K562 (cell line): ENCODE measurements around the gene PGAP2. TPM values are rescaled to one million over a fixed set of nuclear protein-coding genes. Genes with fewer than 3 reads are reported as not detected.

ENCODE experiments used
- ETV1 ChIP-seq: fragments of 450-650 bp; conservative IDR thresholded peaks from 2 replicates; pipeline ENCODE4 v1.6.1; 2016; ENCODE audit warnings: missing genetic modification characterization, control low read depth, low read depth, missing compliant biosample characterization
- FOXA3 ChIP-seq, 2 experiments: fragments of 450-650 bp in 1 of 2; sonication (generic) in 1 of 2; formaldehyde crosslinking; IDR thresholded peaks in 1 of 2; conservative IDR thresholded peaks in 1 of 2; 2 replicates each; pipeline versions ENCODE4 v1.4.0 to v1.8.0; 2020 to 2022; ENCODE audit warnings: mild to moderate bottlenecking in 2 of 2, missing genetic modification reagents in 1 of 2
- GATAD2B ChIP-seq: fragments of 450-650 bp; IDR thresholded peaks from 2 replicates; pipeline ENCODE4 v1.6.1; 2017; ENCODE audit warnings: mild to moderate bottlenecking, borderline replicate concordance
- GTF2F1 ChIP-seq: IDR thresholded peaks from 2 replicates; pipeline ENCODE4 v1.6.1; 2011; ENCODE audit warnings: low read depth, low read length, improper control_type of control experiment
- KLF16 ChIP-seq: IDR thresholded peaks from 2 replicates; pipeline ENCODE4 v1.6.1; 2016; ENCODE audit warnings: antibody characterized with exemption
- L3MBTL2 ChIP-seq: fragments of 450-650 bp; IDR thresholded peaks from 2 replicates; pipeline ENCODE4 v1.6.1; 2016; ENCODE audit warnings: mild to moderate bottlenecking, moderate library complexity
- MXI1 ChIP-seq: IDR thresholded peaks from 2 replicates; pipeline ENCODE4 v1.6.1; 2011; ENCODE audit warnings: low read depth, mild to moderate bottlenecking, improper control_type of control experiment, low read length
- TCF7 ChIP-seq: sonication (generic); IDR thresholded peaks from 2 replicates; pipeline ENCODE4 v1.6.1; 2016; ENCODE audit warnings: antibody characterized with exemption, borderline replicate concordance
- ZNF174 ChIP-seq: fragments of 250-450 bp; sonication (Bioruptor Pico); IDR thresholded peaks from 2 replicates; pipeline ENCODE4 v1.4.0; 2020; ENCODE audit warnings: mild to moderate bottlenecking
- ZNF212 ChIP-seq: fragments of 450-650 bp; formaldehyde crosslinking; IDR thresholded peaks from 2 replicates; pipeline ENCODE4 v1.4.0; 2020; ENCODE audit warnings: mild to moderate bottlenecking
- ZNF324 ChIP-seq: fragments of 250-450 bp; sonication (Bioruptor Pico); IDR thresholded peaks from 2 replicates; pipeline ENCODE4 v1.4.0; 2020; ENCODE audit warnings: mild to moderate bottlenecking
- polyA plus RNA-seq, 8 experiments: library from polyadenylated mRNA; depleted of rRNA in 4 of 8; stranded (reverse) in 5 of 8; unstranded in 3 of 8; fragments of >200 nt; fragmentation: Nextera tagmentation in 2 of 8; fragmentation: Illumina TruSeq in 1 of 8; extraction: Ambion mirVana in 2 of 8; extraction: Trizol in 1 of 8; gene quantifications; 2 replicates each; pipeline versions ENCODE4 v1.2.1 to v1.2.3, GENCODE V29; 2011 to 2014; ENCODE audit warnings: inconsistent platforms in 1 of 8, missing spikeins in 1 of 8
- total RNA-seq, 7 experiments: library from RNA; depleted of rRNA in 6 of 7; stranded (reverse); fragments of >200 nt in 6 of 7; fragmentation: Illumina TruSeq in 2 of 7; extraction: Trizol in 2 of 7; gene quantifications; 2 replicates each; pipeline versions ENCODE4 v1.2.1 to v1.2.3, GENCODE V29; 2011 to 2021; ENCODE audit warnings: low replicate concordance in 1 of 7
- TF ChIP-seq, protein P1 (sequence below): fragments of 150-350 bp; conservative IDR thresholded peaks from 2 replicates; pipeline ENCODE4 v1.6.1; 2014; ENCODE audit warnings: low read length
- TF ChIP-seq, protein P2 (sequence below): fragments of 250-450 bp; sonication (Bioruptor Pico); IDR thresholded peaks from 2 replicates; pipeline ENCODE4 v1.4.0; 2020
- TF ChIP-seq, protein P3 (sequence below), 2 experiments: fragments of 450-650 bp in 1 of 2; sonication (generic) in 1 of 2; formaldehyde crosslinking; conservative IDR thresholded peaks; 2 replicates each; pipeline versions ENCODE4 v1.4.0 to v1.8.1; 2020 to 2022; ENCODE audit warnings: mild to moderate bottlenecking in 1 of 2, missing genetic modification reagents in 1 of 2
- TF ChIP-seq, protein P4 (sequence below): fragments of 150-350 bp; IDR thresholded peaks from 2 replicates; pipeline ENCODE4 v1.6.1; 2014; ENCODE audit warnings: low read depth, mild to moderate bottlenecking, low read length, borderline replicate concordance
- TF ChIP-seq, protein P5 (sequence below): fragments of 250-450 bp; sonication (Bioruptor Pico); IDR thresholded peaks from 2 replicates; pipeline ENCODE4 v1.5.0; 2021

PGAP2 gene
- total and polyA plus RNA-seq, 9 of the 15 experiments (the other 6 are each of a cell fraction or from before 2014, with no cell fraction given) = 17.9 to 47.2 (median 33.7) TPM

DNA sequence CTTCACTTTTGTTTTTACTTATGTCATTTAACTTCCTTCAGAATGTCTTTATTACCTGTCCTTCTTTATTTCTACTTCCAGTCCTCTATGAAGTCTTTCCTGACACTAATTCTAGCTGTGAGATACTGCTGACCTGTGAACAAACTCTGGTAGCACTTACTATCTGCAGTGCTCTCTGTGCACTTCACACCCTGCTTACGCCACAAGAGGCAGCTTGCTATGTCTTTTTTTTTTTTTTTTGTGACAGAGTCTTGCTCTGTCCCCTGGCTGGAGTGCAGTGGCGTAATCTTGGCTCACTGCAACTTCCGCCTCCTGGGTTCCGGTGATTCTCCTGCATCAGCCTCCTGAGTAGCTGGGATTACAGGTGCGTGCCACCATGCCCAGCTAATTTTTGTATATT lies 57.8 kb downstream of the PGAP2 start (continued):
- TF ChIP-seq, protein P1, sequence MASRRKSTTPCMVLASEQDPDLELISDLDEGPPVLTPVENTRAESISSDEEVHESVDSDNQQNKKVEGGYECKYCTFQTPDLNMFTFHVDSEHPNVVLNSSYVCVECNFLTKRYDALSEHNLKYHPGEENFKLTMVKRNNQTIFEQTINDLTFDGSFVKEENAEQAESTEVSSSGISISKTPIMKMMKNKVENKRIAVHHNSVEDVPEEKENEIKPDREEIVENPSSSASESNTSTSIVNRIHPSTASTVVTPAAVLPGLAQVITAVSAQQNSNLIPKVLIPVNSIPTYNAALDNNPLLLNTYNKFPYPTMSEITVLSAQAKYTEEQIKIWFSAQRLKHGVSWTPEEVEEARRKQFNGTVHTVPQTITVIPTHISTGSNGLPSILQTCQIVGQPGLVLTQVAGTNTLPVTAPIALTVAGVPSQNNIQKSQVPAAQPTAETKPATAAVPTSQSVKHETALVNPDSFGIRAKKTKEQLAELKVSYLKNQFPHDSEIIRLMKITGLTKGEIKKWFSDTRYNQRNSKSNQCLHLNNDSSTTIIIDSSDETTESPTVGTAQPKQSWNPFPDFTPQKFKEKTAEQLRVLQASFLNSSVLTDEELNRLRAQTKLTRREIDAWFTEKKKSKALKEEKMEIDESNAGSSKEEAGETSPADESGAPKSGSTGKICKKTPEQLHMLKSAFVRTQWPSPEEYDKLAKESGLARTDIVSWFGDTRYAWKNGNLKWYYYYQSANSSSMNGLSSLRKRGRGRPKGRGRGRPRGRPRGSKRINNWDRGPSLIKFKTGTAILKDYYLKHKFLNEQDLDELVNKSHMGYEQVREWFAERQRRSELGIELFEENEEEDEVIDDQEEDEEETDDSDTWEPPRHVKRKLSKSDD = no peak
- no peak for TF ChIP-seq ZNF212 (CRISPR knock-in tag)
- TF ChIP-seq TCF7 = no peak
- TF ChIP-seq, protein P2, sequence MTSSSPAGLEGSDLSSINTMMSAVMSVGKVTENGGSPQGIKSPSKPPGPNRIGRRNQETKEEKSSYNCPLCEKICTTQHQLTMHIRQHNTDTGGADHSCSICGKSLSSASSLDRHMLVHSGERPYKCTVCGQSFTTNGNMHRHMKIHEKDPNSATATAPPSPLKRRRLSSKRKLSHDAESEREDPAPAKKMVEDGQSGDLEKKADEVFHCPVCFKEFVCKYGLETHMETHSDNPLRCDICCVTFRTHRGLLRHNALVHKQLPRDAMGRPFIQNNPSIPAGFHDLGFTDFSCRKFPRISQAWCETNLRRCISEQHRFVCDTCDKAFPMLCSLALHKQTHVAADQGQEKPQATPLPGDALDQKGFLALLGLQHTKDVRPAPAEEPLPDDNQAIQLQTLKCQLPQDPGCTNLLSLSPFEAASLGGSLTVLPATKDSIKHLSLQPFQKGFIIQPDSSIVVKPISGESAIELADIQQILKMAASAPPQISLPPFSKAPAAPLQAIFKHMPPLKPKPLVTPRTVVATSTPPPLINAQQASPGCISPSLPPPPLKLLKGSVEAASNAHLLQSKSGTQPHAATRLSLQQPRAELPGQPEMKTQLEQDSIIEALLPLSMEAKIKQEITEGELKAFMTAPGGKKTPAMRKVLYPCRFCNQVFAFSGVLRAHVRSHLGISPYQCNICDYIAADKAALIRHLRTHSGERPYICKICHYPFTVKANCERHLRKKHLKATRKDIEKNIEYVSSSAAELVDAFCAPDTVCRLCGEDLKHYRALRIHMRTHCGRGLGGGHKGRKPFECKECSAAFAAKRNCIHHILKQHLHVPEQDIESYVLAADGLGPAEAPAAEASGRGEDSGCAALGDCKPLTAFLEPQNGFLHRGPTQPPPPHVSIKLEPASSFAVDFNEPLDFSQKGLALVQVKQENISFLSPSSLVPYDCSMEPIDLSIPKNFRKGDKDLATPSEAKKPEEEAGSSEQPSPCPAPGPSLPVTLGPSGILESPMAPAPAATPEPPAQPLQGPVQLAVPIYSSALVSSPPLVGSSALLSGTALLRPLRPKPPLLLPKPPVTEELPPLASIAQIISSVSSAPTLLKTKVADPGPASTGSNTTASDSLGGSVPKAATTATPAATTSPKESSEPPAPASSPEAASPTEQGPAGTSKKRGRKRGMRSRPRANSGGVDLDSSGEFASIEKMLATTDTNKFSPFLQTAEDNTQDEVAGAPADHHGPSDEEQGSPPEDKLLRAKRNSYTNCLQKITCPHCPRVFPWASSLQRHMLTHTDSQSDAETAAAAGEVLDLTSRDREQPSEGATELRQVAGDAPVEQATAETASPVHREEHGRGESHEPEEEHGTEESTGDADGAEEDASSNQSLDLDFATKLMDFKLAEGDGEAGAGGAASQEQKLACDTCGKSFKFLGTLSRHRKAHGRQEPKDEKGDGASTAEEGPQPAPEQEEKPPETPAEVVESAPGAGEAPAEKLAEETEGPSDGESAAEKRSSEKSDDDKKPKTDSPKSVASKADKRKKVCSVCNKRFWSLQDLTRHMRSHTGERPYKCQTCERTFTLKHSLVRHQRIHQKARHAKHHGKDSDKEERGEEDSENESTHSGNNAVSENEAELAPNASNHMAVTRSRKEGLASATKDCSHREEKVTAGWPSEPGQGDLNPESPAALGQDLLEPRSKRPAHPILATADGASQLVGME (CRISPR knock-in tag) = no peak
- no peak for TF ChIP-seq ZNF174 (CRISPR knock-in tag)
- peak; percentile 63 for TF ChIP-seq L3MBTL2
- TF ChIP-seq, protein P3, sequence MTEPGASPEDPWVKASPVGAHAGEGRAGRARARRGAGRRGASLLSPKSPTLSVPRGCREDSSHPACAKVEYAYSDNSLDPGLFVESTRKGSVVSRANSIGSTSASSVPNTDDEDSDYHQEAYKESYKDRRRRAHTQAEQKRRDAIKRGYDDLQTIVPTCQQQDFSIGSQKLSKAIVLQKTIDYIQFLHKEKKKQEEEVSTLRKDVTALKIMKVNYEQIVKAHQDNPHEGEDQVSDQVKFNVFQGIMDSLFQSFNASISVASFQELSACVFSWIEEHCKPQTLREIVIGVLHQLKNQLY (CRISPR knock-in tag; conservative IDR thresholded peaks at IDR 0.05) = no peak
- no peak; the same call in 1 of the 2 replicates for TF ChIP-seq ETV1 (tag)
- TF ChIP-seq, protein P4, sequence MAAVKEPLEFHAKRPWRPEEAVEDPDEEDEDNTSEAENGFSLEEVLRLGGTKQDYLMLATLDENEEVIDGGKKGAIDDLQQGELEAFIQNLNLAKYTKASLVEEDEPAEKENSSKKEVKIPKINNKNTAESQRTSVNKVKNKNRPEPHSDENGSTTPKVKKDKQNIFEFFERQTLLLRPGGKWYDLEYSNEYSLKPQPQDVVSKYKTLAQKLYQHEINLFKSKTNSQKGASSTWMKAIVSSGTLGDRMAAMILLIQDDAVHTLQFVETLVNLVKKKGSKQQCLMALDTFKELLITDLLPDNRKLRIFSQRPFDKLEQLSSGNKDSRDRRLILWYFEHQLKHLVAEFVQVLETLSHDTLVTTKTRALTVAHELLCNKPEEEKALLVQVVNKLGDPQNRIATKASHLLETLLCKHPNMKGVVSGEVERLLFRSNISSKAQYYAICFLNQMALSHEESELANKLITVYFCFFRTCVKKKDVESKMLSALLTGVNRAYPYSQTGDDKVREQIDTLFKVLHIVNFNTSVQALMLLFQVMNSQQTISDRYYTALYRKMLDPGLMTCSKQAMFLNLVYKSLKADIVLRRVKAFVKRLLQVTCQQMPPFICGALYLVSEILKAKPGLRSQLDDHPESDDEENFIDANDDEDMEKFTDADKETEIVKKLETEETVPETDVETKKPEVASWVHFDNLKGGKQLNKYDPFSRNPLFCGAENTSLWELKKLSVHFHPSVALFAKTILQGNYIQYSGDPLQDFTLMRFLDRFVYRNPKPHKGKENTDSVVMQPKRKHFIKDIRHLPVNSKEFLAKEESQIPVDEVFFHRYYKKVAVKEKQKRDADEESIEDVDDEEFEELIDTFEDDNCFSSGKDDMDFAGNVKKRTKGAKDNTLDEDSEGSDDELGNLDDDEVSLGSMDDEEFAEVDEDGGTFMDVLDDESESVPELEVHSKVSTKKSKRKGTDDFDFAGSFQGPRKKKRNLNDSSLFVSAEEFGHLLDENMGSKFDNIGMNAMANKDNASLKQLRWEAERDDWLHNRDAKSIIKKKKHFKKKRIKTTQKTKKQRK = no peak
- TF ChIP-seq KLF16 = no peak
- TF ChIP-seq MXI1 = no peak
- no peak for TF ChIP-seq GATAD2B
- no peak for TF ChIP-seq FOXA3 (CRISPR knock-in tag; conservative IDR thresholded peaks at IDR 0.05 in 1 of 2, IDR thresholded peaks at IDR 0.05 in 1 of 2)
- TF ChIP-seq, protein P5, sequence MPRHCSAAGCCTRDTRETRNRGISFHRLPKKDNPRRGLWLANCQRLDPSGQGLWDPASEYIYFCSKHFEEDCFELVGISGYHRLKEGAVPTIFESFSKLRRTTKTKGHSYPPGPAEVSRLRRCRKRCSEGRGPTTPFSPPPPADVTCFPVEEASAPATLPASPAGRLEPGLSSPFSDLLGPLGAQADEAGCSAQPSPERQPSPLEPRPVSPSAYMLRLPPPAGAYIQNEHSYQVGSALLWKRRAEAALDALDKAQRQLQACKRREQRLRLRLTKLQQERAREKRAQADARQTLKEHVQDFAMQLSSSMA (CRISPR knock-in tag) = no peak
- no peak for TF ChIP-seq ZNF324 (CRISPR knock-in tag)
- TF ChIP-seq GTF2F1 = no peak
